IMR-90 (cell line): ENCODE data around the gene TRPM1. TPM values are rescaled to one million over a fixed set of nuclear protein-coding genes. Genes with fewer than 3 reads are reported as not detected.

Source experiments
- ATAC-seq: fragments of 200-7000 bp; cut with Tn5 transposase; 2 replicates; pipeline ENCODE4 v1.9.1; 2020; ENCODE audit warnings: low read depth, mild to moderate bottlenecking, moderate library complexity
- BruUV-seq: library from RNA; stranded (reverse); fragments of 400-500 nt; replicated peaks from 2 replicates; lab custom pipeline; 2021; lab: Mats Ljungman, UMichigan
- CTCF ChIA-PET: fragments of 300-600 bp; formaldehyde crosslinking; extraction: SDS; loops from one replicate; lab custom pipeline; 2021; ENCODE audit warnings: antibody characterized with exemption; lab: Yijun Ruan, JAX
- POLR2A ChIA-PET: fragments of 300-600 bp; sonication (Branson Sonifier 250); formaldehyde crosslinking; loops from one replicate; lab custom pipeline; 2022; ENCODE audit warnings: antibody characterized with exemption; ENCODE audit not compliant: unreplicated experiment; lab: Charles Lee
- DNase-seq: peaks from one replicate; pipeline ENCODE4 v3.0.0; 2013
- H2AFZ ChIP-seq: replicated peaks from 2 replicates; pipeline ENCODE3; 2013; ENCODE audit warnings: low read length, mild to moderate bottlenecking; ENCODE audit not compliant: poor library complexity
- H2AK5ac ChIP-seq: 2 replicates; pipeline ENCODE4 v1.6.1; 2013; ENCODE audit warnings: low read depth, low read length, inconsistent platforms
- H2AK9ac ChIP-seq: replicated peaks from 2 replicates; pipeline ENCODE3; 2013; ENCODE audit warnings: mild to moderate bottlenecking, low read depth, low read length, moderate library complexity; ENCODE audit not compliant: poor library complexity
- H2BK120ac ChIP-seq: 2 replicates; pipeline ENCODE4 v1.6.1; 2013; ENCODE audit warnings: low read depth, low read length, inconsistent platforms
- H2BK15ac ChIP-seq: 3 replicates; pipeline ENCODE4 v1.6.1; 2013; ENCODE audit warnings: low read depth, low read length, inconsistent platforms
- H2BK20ac ChIP-seq: 2 replicates; pipeline ENCODE4 v1.6.1; 2013; ENCODE audit warnings: low read depth, mild to moderate bottlenecking, inconsistent platforms, low read length, moderate library complexity
- H2BK5ac ChIP-seq: 2 replicates; pipeline ENCODE4 v1.6.1; 2013; ENCODE audit warnings: mild to moderate bottlenecking, low read depth, low read length, inconsistent platforms; ENCODE audit not compliant: poor library complexity, severe bottlenecking
- H3K14ac ChIP-seq: replicated peaks from 2 replicates; pipeline ENCODE4 v1.6.1; 2013; ENCODE audit warnings: low read depth, low read length, inconsistent platforms
- H3K18ac ChIP-seq: 2 replicates; pipeline ENCODE4 v1.6.1; 2013; ENCODE audit warnings: low read depth, low read length, control low read depth
- H3K23ac ChIP-seq: 2 replicates; pipeline ENCODE4 v1.6.1; 2013; ENCODE audit warnings: low read depth, low read length, inconsistent platforms
- H3K27ac ChIP-seq: 2 replicates; pipeline ENCODE4 v1.5.1; 2013; ENCODE audit warnings: mild to moderate bottlenecking, control low read depth, low read length; ENCODE audit not compliant: insufficient read depth
- H3K27me3 ChIP-seq: 2 replicates; pipeline ENCODE4 v1.6.1; 2013; ENCODE audit warnings: low read length; ENCODE audit not compliant: control insufficient read depth, insufficient read depth
- H3K36me3 ChIP-seq: 2 replicates; pipeline ENCODE4 v1.6.1; 2013; ENCODE audit warnings: low read length, mixed read lengths; ENCODE audit not compliant: control insufficient read depth, insufficient read depth
- H3K4ac ChIP-seq: 2 replicates; pipeline ENCODE4 v1.6.1; 2013; ENCODE audit warnings: low read depth, low read length, inconsistent platforms
- H3K4me1 ChIP-seq: 2 replicates; pipeline ENCODE4 v1.6.1; 2013; ENCODE audit warnings: low read length, mixed read lengths; ENCODE audit not compliant: control insufficient read depth, insufficient read depth
- H3K4me2 ChIP-seq: 2 replicates; pipeline ENCODE4 v1.6.1; 2013; ENCODE audit warnings: low read depth, mild to moderate bottlenecking, control low read depth, low read length, moderate library complexity
- H3K4me3 ChIP-seq: 2 replicates; pipeline ENCODE4 v1.5.1; 2013; ENCODE audit warnings: low read depth, mild to moderate bottlenecking, control low read depth, low read length, moderate library complexity; ENCODE audit not compliant: insufficient read depth
- H3K56ac ChIP-seq: 2 replicates; pipeline ENCODE4 v1.6.1; 2013; ENCODE audit warnings: low read length, inconsistent platforms; ENCODE audit not compliant: insufficient read depth; ENCODE audit errors: extremely low read depth
- H3K79me1 ChIP-seq, 2 experiments: 2 replicates each; pipeline ENCODE4 v1.6.1; 2013; ENCODE audit warnings: low read length in 2 of 2, inconsistent platforms in 1 of 2, low read depth in 1 of 2
- H3K9ac ChIP-seq: 2 replicates; pipeline ENCODE4 v1.6.1; 2013; ENCODE audit warnings: low read depth, low read length, control low read depth
- H3K9me1 ChIP-seq: 2 replicates; pipeline ENCODE4 v1.6.1; 2013; ENCODE audit warnings: low read length, inconsistent platforms; ENCODE audit not compliant: insufficient read depth
- H3K9me3 ChIP-seq: 2 replicates; pipeline ENCODE4 v1.6.1; 2013; ENCODE audit warnings: low read length; ENCODE audit not compliant: control insufficient read depth, insufficient read depth
- H4K20me1 ChIP-seq: 2 replicates; pipeline ENCODE4 v1.6.1; 2013; ENCODE audit warnings: low read length, inconsistent platforms; ENCODE audit not compliant: insufficient read depth
- H4K5ac ChIP-seq: 2 replicates; pipeline ENCODE4 v1.6.1; 2013; ENCODE audit warnings: mild to moderate bottlenecking, low read depth, low read length, control low read depth
- H4K8ac ChIP-seq, 2 experiments: 2 replicates each; pipeline ENCODE4 v1.6.1; 2013; ENCODE audit warnings: low read depth in 2 of 2, low read length in 2 of 2, control low read depth in 1 of 2, inconsistent platforms in 1 of 2
- H4K91ac ChIP-seq: 2 replicates; pipeline ENCODE4 v1.6.1; 2013; ENCODE audit warnings: low read depth, low read length, inconsistent platforms; ENCODE audit not compliant: insufficient read depth
- BHLHE40 ChIP-seq: fragments of 150-350 bp; IDR thresholded peaks from 2 replicates; pipeline ENCODE4 v1.6.1; 2016; ENCODE audit warnings: mild to moderate bottlenecking, low read depth, low read length
- FOS ChIP-seq: fragments of 150-350 bp; IDR thresholded peaks from 2 replicates; pipeline ENCODE4 v1.6.1; 2016; ENCODE audit warnings: low read depth, low read length
- RCOR1 ChIP-seq: IDR thresholded peaks from 2 replicates; pipeline ENCODE4 v1.6.1; 2012; ENCODE audit warnings: mild to moderate bottlenecking, low read length, improper control_type of control experiment; ENCODE audit not compliant: insufficient replicate concordance
- WGBS, 2 experiments: methylation state at CpG; one replicate each; pipeline versions ENCODE4 v1.1.5 to v1.1.7; 2013; ENCODE audit warnings: missing lambda C conversion rate in 2 of 2; ENCODE audit not compliant: insufficient read length in 1 of 2; ENCODE audit errors: extremely low coverage in 2 of 2; 5-methylcytosine and 5-hydroxymethylcytosine counted together
- dilution Hi-C: fragments of 300-500 bp; cut with HindIII; formaldehyde crosslinking; loops from one replicate; pipeline ENCODE4 v1.14.3; 2018; ENCODE audit warnings: low sequenced_read_pairs; ENCODE audit not compliant: unreplicated experiment
- in situ Hi-C: fragments of 300-500 bp; cut with MboI; formaldehyde crosslinking; loops from 3 replicates; pipeline ENCODE4 v1.14.3; 2019; ENCODE audit warnings: low sequenced_read_pairs, inconsistent platforms, mixed read lengths
- intact Hi-C: fragments of 100-400 bp; cut with micrococcal nuclease; formaldehyde crosslinking; loops from 2 replicates; pipeline ENCODE4 v1.10.0; 2022
- polyA plus RNA-seq, 3 experiments: library from polyadenylated mRNA; depleted of rRNA; stranded (reverse); fragments of >200 nt; gene quantifications; 2 replicates each; pipeline ENCODE4 v1.2.3, GENCODE V29; 2012; ENCODE audit warnings: low replicate concordance in 1 of 3
- total RNA-seq: library from RNA; depleted of rRNA; stranded (reverse); fragments of >200 nt; gene quantifications from 2 replicates; pipeline ENCODE4 v1.2.3, GENCODE V29; 2012
- TF ChIP-seq, protein P1 (sequence below): fragments of 150-350 bp; IDR thresholded peaks from 2 replicates; pipeline ENCODE4 v1.6.1; 2017; ENCODE audit warnings: mild to moderate bottlenecking, antibody characterized with exemption, low read length, low read depth

The TRPM1 gene
- total and polyA plus RNA-seq, 2 of the 4 experiments (the other 2 are of a cell fraction) = not detected

DNA sequence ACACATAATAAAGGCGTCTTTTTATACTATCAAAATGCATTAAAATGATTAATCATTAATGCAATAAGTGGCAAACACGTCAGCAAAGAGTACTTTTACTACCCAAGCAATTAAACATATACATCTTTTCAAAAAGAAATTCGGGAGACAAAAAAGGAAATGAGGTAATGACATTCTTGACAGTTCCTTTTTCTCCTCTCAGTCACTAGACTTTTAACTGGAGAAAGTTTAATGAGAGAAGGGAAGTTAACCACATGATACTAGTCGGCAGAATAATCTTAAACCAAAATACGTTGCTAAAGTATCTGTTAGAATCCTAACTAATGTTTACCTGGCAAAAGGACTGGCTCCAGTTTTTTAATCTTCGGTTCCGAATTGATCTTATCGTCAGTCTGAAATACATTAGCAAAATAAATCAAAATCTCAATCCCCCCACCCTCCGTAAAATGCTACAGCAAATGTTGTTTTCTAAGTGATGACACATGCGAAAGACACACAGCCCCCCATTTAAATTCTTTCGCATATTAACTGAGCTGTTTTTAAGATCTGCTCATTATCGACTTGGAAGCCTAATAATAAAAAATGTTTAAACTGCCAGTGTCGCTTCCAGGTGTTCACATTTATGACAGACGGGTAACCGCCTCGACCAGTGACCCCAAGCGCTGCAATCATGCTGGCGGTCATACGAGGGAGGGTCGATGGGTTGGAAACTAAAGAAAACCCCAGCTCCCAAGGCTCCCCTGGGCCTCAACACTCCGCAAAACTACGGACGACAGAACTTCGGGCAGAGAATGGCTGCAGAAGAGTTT, 110.9 kb downstream of the TRPM1 start:
- ChIA-PET POLR2A (no interaction called here), CTCF (interaction anchor here (1.0 to 1.1 kb wide), 2 partner anchors 9 to 13 kb away, joined by 3 to 4 read pairs; no protein-coding TSS in a partner anchor)
- peaks cover 7% of the 10 kb centered on the region; the same call in 1 of the 2 replicates for H4K20me1 ChIP-seq
- H3K4me1 ChIP-seq = peaks cover 4% of the 10 kb centered on the region
- H2BK120ac ChIP-seq = peak overlapping the region; percentile 39
- peak overlapping the region; percentile 13; the same call in 1 of the 2 replicates for H3K18ac ChIP-seq
- peaks cover 26 to 40% of the 10 kb centered on the region in 2 experiments for H3K79me1 ChIP-seq
- peak overlapping the region; percentile 92 for H3K4me3 ChIP-seq
- H4K5ac ChIP-seq = no peak overlapping the region
- H2AFZ ChIP-seq = peak overlapping the region; percentile 95
- no peak overlapping the region for H2BK20ac ChIP-seq
- H3K9me3 ChIP-seq = no peaks in the 10 kb centered on the region
- ATAC-seq (no peak), DNase-seq (no peak)
- H3K4me2 ChIP-seq = peak overlapping the region; percentile 77
- no peak overlapping the region; the same call in 1 of the 2 replicates for H3K14ac ChIP-seq
- peak overlapping the region; percentile 70 for H3K56ac ChIP-seq
- H4K8ac ChIP-seq = peak overlapping the region; percentile 62 to 100; a peak in 2 of 4 replicates
- peak overlapping the region; percentile 74 for H3K9ac ChIP-seq
- H2AK5ac ChIP-seq = peak overlapping the region; percentile 8; the same call in 1 of the 2 replicates
- WGBS, 2 experiments = 0% methylated on average over 3 of the region's 24 CpGs; no CpG with 5 or more reads in 1 of the 2 experiments
- intact Hi-C loops (loop anchor here (1.0 to 10.0 kb wide), 6 partner anchors 36 to 334 kb away; partner anchors contain the start of gene KLF13), in situ Hi-C loops (no loop called here), dilution Hi-C loops (no loop called here)
- H3K27ac ChIP-seq = peak overlapping the region; percentile 78
- TF ChIP-seq RCOR1 (no peak), BHLHE40 (no peak), FOS (no peak)
- TF ChIP-seq, protein P1, sequence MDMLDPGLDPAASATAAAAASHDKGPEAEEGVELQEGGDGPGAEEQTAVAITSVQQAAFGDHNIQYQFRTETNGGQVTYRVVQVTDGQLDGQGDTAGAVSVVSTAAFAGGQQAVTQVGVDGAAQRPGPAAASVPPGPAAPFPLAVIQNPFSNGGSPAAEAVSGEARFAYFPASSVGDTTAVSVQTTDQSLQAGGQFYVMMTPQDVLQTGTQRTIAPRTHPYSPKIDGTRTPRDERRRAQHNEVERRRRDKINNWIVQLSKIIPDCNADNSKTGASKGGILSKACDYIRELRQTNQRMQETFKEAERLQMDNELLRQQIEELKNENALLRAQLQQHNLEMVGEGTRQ = no peak
- H2AK9ac ChIP-seq = peak overlapping the region; percentile 95
- BruUV-seq = TSS peak; percentile 66
- H3K23ac ChIP-seq = peak overlapping the region; percentile 87; the same call in 1 of the 2 replicates
- H3K27me3 ChIP-seq = no peaks in the 10 kb centered on the region
- H3K36me3 ChIP-seq = peaks cover 7% of the 10 kb centered on the region
- H2BK15ac ChIP-seq = peak overlapping the region; percentile 27; the same call in 1 of the 3 replicates
- H4K91ac ChIP-seq = peak overlapping the region; percentile 39
- H3K9me1 ChIP-seq = peaks cover 5% of the 10 kb centered on the region; the same call in 1 of the 2 replicates
- peak overlapping the region; percentile 26 for H2BK5ac ChIP-seq
- peak overlapping the region; percentile 38 for H3K4ac ChIP-seq
